ENCODE data around the gene GALNT4.

- no peak for TF ChIP-seq POLR2A (IDR thresholded peaks at IDR 0.05)
- TF ChIP-seq, protein P1, sequence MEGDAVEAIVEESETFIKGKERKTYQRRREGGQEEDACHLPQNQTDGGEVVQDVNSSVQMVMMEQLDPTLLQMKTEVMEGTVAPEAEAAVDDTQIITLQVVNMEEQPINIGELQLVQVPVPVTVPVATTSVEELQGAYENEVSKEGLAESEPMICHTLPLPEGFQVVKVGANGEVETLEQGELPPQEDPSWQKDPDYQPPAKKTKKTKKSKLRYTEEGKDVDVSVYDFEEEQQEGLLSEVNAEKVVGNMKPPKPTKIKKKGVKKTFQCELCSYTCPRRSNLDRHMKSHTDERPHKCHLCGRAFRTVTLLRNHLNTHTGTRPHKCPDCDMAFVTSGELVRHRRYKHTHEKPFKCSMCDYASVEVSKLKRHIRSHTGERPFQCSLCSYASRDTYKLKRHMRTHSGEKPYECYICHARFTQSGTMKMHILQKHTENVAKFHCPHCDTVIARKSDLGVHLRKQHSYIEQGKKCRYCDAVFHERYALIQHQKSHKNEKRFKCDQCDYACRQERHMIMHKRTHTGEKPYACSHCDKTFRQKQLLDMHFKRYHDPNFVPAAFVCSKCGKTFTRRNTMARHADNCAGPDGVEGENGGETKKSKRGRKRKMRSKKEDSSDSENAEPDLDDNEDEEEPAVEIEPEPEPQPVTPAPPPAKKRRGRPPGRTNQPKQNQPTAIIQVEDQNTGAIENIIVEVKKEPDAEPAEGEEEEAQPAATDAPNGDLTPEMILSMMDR (IDR thresholded peaks at IDR 0.05) = no peak
Observed at GRCh38 chr12:89540586-89540985, 16.0 kb upstream of the GALNT4 start.
